Subcutaneous adipose tissue (tissue), 4 donors: ENCODE data around the gene DLX2. TPM values are rescaled to one million over a fixed set of nuclear protein-coding genes. Genes with fewer than 3 reads are reported as not detected.

Source experiments
- total RNA-seq, 4 donors: library from RNA; depleted of rRNA; stranded (reverse); fragments of >200 nt; gene quantifications; one replicate each; pipeline ENCODE4 v1.1.0, GENCODE V29; 2016
- TF ChIP-seq, protein P1 (sequence below): fragments of 450-650 bp; IDR thresholded peaks from one replicate; pipeline ENCODE4 v1.5.1; 2016; ENCODE audit warnings: low read depth, mild to moderate bottlenecking, control low read depth, antibody characterized with exemption, moderate library complexity

Gene DLX2
- total RNA-seq, 4 donors from 2014 or later, result not detected

GRCh38 chr2:172131713-172132555, 29.2 kb upstream of the DLX2 start:
- TF ChIP-seq, protein P1, sequence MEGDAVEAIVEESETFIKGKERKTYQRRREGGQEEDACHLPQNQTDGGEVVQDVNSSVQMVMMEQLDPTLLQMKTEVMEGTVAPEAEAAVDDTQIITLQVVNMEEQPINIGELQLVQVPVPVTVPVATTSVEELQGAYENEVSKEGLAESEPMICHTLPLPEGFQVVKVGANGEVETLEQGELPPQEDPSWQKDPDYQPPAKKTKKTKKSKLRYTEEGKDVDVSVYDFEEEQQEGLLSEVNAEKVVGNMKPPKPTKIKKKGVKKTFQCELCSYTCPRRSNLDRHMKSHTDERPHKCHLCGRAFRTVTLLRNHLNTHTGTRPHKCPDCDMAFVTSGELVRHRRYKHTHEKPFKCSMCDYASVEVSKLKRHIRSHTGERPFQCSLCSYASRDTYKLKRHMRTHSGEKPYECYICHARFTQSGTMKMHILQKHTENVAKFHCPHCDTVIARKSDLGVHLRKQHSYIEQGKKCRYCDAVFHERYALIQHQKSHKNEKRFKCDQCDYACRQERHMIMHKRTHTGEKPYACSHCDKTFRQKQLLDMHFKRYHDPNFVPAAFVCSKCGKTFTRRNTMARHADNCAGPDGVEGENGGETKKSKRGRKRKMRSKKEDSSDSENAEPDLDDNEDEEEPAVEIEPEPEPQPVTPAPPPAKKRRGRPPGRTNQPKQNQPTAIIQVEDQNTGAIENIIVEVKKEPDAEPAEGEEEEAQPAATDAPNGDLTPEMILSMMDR, result no peak

- TF ChIP-seq, protein P1, result no peak
Measured at GRCh38 chr2:172129404-172129803, 26.7 kb upstream of the DLX2 start.

- TF ChIP-seq, protein P1, result no peak
Measured at GRCh38 chr2:172128484-172128883, 25.8 kb upstream of the DLX2 start.

DNA sequence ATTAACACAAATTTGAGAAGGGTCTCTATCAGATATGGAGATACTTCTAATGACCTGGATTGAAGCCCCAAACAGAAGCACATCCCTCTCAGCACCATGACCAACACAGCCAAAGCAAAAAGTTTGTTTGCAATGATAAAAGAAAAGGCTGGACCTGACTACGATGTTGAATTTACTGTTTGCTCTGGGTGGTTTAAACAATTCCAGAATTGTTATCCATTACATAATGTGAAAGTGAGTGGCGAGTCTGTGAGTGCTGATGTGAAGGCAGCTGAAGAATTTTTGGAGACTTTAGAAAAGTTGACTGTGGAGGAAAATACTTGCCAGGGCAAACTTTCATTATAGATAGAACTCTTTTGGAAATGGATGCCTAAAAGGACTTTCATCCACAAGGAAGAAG, 17.4 kb upstream of the DLX2 start:
- TF ChIP-seq, protein P1, result no peak

GRCh38 chr2:172119089-172119488, 16.4 kb upstream of the DLX2 start:
- TF ChIP-seq, protein P1, result no peak

DNA sequence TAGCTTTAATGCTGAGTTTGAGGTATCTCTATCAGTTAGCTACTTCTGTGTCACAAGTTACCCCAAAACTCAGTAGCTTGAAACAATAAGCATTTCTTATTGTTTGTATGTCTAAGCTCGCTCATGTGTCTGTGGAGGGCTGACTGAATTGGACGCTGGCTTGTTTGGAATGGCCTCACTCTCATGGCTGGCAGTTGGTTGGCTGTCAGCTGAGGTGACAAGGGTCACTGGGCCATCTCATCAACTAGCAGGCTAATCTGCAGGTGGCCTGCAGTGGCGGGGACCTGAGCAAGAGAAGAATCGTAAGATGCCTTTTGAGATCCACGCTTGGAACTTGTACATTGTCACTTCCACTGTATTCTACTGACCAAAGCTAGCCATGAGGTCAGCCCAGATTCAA, 13.4 kb upstream of the DLX2 start:
- TF ChIP-seq, protein P1, result no peak

DNA sequence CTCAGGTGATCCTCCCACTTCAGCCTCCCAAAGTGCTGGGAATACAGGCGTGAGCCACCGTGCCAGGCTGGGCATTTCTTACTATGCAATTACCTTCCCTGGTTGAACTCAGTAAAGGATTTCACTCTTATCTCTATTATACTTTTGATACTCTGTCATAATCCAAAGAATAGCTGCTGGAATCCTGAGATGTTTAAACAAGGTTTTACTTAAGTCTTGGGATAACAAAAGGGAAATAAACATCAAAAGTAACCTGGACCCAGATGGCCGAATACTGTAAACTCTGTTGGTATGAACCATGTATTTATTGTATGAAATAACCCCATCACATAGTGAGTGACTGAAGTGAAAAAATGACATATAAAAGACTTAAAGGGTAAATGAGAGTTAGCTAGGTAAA, 11.9 kb upstream of the DLX2 start:
- TF ChIP-seq, protein P1, result no peak
